ENCODE results near the gene RNF144A. TPM values are rescaled to one million over a fixed set of nuclear protein-coding genes. Genes with fewer than 3 reads are reported as not detected.

Gene RNF144A
- total and polyA plus RNA-seq, 2 of the 13 experiments (the other 11 are each of a cell fraction or from before 2014, with no cell fraction given) = 13.9 to 16.5 TPM

GRCh38 chr2:6921321-6921922, 4.2 kb downstream of the RNF144A start (continued):
- TF ChIP-seq ZNF275 (CRISPR knock-in tag; IDR thresholded peaks at IDR 0.05; ENCODE audit: borderline replicate concordance) (no peak; the same call in 1 of the 2 replicates), IKZF1 (IDR thresholded peaks at IDR 0.05) (no peak), STAT5B (CRISPR knock-in tag; IDR thresholded peaks at IDR 0.05) (no peak), ATF7-NPFF (CRISPR knock-in tag; IDR thresholded peaks at IDR 0.05; ENCODE audit: low read depth) (0 out of 2 replicates have a peak, but pooled peaks have one; percentile 16), ATF6 (CRISPR knock-in tag; conservative IDR thresholded peaks at IDR 0.05) (no peak), PHF20 (CRISPR knock-in tag; IDR thresholded peaks at IDR 0.05) (no peak), PRDM10 (CRISPR knock-in tag; IDR thresholded peaks at IDR 0.05; ENCODE audit: low read depth) (no peak), HMG20B (CRISPR knock-in tag; conservative IDR thresholded peaks at IDR 0.05) (0 out of 2 replicates have a peak, but pooled peaks have one; percentile 53), ZNF546 (CRISPR knock-in tag; conservative IDR thresholded peaks at IDR 0.05) (no peak), NR3C1 (CRISPR knock-in tag; IDR thresholded peaks at IDR 0.05) (no peak), ZNF780A (CRISPR knock-in tag; IDR thresholded peaks at IDR 0.05) (no peak; the same call in 1 of the 2 replicates), ZBTB34 (CRISPR knock-in tag; IDR thresholded peaks at IDR 0.05) (peak; percentile 68; the same call in 1 of the 2 replicates), ZNF83 (CRISPR knock-in tag; IDR thresholded peaks at IDR 0.05; ENCODE audit: borderline replicate concordance) (no peak), FOSL1 (CRISPR knock-in tag; IDR thresholded peaks at IDR 0.05; ENCODE audit: borderline replicate concordance) (no peak), BRCA1 (CRISPR knock-in tag; IDR thresholded peaks at IDR 0.05) (no peak), SIX4 (CRISPR knock-in tag; IDR thresholded peaks at IDR 0.05) (peak; percentile 60; the same call in 1 of the 2 replicates), MATR3 (CRISPR knock-in tag; IDR thresholded peaks at IDR 0.05) (no peak), CAMTA2 (CRISPR knock-in tag; IDR thresholded peaks at IDR 0.05; ENCODE audit: borderline replicate concordance) (no peak)
- TF ChIP-seq, protein P1, sequence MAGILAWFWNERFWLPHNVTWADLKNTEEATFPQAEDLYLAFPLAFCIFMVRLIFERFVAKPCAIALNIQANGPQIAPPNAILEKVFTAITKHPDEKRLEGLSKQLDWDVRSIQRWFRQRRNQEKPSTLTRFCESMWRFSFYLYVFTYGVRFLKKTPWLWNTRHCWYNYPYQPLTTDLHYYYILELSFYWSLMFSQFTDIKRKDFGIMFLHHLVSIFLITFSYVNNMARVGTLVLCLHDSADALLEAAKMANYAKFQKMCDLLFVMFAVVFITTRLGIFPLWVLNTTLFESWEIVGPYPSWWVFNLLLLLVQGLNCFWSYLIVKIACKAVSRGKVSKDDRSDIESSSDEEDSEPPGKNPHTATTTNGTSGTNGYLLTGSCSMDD (CRISPR knock-in tag; IDR thresholded peaks at IDR 0.05) = no peak

Data from HepG2 (cell line).